Fibroblast of peridontal ligament (primary cell): ENCODE results near the gene FUS.
"Not testable (repeated sequence)": the region's sequence is repeated elsewhere in the genome, so short reads cannot be mapped to it uniquely, and the experiment has no call there.

Experiments used
- DNase-seq: peaks from one replicate; pipeline ENCODE4 v3.0.0-alpha.2; 2010; ENCODE audit errors: extremely low read depth

Gene FUS

DNA sequence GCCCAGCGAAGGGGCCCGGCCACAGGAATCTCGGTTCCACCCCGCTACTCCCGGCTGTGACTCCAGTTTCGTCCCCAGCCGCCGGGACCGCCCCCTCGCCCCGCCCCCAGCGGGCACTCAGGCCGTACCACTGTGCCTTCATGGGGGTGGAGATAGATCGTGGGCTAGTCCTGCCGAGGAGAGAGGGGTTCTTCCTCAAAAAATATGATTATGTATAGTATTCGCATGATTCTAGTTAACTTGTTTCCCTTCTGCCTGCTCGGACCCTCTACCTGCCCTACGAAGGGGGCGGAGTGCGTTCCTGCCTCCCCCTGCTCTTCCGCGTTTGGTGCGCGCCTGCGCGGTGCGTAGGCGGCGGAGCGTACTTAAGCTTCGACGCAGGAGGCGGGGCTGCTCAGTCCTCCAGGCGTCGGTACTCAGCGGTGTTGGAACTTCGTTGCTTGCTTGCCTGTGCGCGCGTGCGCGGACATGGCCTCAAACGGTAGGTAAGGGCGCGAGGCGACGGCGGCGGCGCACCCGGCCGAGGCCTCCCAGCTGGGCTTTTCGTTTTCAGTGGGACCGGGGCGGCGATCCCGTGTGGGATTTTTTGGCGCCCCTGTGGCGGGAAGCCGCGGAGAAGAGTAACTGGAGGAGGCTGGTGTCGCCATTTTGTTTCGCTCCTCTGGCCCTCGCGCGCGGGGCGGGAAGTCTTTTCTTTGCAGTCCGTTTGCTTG lies at the start of gene FUS:
Gene FUS (plus strand): TSS at position 393 of the 713 bp plus-strand sequence. CDS start 76 bp downstream, at position 469.
- DNase-seq = peak; percentile 90

DNA sequence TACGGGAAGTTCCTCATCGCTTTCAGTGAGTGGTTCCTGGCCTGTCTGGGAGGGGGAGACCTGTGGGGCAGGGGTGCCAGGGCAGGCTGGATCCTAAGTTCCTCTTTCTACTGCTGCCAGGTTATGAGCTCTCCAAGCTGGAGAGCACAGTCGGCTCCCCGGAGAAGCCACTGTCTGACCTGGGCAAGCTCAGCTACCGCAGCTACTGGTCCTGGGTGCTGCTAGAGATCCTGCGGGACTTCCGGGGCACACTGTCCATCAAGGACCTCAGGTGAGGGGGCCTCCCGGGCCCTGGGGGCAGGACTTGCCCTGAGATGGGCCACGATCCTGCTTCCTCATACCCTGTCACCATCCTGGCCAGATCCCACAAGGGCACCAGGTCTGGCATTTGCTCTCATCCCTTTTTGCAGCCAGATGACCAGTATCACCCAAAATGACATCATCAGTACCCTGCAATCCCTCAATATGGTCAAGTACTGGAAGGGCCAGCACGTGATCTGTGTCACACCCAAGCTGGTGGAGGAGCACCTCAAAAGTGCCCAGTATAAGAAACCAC lies 49.5 kb upstream of the FUS start:
- DNase-seq = no peak

DNA sequence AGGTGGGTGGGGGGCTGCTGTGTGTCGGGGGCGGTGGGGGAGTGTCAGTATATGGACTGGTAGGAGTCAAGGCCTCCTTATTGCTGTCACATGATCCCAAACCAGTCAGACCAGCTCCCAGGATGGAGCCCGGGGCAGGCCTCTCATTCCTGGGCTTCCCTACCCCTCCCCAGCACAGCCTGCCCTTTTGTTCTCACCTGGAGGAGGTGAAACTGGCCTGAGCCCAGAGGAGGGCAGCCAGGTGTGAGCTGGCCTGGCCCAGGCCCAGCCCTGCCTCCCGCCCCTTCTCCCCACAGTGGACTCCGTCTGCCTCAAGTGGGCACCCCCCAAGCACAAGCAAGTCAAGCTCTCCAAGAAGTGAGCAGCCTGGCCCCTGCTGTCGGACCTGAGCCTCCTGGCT lies 49.0 kb upstream of the FUS start:
- DNase-seq = no peak

DNA sequence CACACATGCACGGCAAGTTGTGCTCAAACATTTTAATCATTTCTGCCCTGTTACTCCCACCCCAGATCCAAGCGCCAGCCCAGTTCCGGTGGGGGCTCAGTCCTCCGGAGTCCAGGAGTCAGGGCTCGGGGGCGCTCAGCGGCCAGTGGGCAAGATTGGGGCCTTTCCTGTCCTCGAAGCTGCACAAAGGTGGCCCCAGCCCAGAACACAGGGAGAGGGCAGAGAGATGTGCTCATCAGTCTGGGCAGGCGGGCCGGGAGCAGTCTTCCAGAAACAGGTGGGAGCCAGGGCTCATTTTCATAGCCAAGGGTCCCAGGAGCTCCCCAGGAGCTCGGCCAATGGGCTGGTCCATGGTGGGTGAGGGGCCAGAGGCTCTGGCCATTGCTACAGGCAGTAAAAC lies 48.5 kb upstream of the FUS start:
- DNase-seq = no peak

DNA sequence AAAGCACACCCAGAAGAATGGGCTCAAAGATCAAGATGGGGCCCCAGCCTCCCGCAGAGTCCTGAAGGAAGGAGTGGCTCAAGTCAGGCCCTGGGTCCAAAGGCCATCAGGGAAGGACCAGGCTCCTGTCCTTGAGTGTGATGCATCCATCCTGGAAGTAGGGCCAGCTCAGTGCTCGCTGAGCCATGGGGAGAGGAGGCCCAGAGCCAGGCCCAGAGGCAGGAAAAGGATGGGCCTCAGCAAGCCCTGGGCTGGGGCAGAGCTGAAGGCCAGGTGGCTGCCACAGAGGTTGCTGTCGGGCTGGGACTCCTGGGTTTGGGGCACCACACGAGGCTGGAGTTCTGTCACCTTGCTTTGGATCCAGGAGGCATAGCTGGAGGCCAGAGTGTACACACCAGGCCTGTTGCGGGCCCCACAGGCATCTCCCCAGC lies 48.1 kb upstream of the FUS start:
- DNase-seq = no peak

DNA sequence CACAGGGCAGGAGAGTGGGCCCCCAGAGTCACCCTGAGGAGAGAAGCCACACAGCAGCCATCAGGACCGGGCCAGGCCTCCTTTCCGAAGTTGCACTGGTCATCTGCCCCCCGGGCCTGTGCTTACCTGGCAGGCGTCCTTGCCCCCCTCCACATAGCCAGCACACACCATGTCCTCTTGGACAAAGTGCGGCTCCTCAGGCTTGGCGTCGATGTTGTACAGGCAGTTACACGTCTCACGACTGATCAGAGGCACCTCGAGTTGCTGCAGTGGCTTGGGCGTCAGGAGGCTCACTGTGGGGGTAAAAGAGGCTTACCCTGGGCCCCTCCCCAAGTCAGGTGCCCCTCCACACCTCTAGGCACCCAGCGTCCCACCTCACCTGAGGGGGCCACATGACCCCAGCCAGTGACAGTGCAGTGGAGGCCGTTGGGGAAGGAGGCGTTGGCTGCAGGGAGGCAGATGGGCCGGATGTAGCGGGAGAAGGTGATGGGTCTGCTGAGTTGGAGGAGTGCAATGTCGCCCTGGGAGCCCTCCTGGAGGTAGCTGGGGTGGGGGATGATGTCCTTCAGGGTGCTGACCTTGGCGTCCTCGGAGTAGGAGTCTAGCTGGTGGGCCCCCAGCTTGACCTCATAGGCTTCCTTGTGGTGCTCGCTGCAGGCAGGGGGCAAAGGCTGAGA lies 47.5 kb upstream of the FUS start:
- DNase-seq = no peak

DNA sequence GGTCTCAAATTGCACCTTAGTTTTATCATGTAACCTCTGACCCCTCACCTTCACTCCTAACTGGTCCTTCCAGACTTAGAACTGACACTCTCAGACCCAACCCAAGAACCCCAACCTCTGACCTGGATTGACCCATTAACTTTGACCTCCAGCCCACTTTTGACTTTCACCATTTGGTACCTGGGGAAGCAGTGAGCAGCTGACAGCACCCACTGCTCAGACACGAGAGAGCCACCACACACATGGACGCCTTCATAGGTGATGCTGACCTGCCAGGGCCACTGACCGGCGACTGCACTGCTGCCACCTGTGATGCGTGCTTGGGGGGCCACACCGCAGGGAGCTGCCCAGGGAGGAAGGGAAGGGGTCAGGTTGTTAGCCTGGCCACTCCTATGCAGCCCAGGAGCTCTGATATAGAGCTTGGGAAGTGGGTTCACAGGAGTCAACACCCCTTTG lies 46.9 kb upstream of the FUS start:
- DNase-seq = no peak

DNA sequence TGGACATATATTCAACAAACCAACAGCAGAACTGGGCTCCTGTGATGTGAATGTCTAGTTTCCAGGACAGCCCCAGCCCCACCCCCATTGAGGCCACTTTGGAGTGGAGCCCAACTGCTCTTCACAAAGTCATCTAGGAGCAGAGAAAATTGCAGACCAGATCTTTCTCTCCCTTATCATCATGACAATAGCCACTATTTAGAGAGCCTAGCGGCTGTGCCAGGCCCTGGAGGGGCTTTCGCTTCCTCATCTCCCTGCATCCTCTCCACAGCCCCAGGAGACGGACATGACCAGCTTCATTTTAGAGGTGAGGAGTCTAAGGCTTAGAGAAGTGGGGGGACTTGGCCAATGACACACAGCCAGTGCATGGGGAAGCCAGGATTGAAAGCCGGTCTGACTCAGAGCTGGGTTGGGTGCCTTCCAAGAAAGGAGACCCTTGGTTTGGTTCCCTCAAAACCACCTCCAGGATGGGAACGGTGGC lies 45.8 kb upstream of the FUS start:
- no peak for DNase-seq

DNA sequence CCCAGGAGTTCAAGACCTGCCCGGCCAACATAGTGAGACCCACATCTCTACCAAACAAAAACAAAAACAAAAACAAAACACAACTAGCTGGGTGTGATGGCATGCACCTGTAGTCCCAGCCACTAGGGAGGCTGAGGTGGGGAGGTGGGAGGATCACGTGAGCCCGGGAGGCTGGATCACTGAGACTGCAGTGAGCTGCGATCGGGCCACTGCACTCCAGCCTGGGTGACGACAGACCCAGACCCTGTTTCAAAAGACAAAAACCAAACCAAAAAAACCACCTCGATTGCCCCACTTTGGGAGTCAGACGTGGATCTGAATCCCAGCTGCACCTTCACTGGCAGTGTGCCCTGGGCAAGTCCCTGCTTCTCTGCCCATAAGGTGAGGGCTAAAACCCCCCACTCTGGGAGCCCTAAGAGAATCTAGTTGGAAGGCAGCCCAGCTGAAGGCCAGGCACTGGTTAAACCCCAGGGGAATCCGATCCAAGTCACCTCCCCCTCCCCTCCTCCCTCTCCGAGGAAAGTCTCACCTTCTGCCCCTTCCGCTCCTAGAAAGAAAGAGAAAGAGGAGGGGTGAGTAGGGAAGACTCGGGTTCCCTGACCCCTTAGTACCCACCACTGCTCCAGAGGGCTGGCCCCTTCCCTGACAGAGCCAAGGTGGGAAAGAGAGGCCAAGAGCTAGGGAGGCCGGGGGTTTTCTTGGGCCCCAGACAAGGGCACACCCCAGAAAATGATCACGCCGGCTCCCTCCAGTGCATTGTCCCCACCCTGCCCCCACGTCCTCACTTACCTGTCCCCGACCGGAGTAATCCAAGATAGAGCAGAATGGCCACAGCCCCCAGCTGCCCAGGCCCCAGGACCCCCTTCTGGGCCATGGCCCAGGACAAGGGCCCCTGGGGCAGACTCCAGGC lies 45.1 kb upstream of the FUS start:
- DNase-seq = no peak

DNA sequence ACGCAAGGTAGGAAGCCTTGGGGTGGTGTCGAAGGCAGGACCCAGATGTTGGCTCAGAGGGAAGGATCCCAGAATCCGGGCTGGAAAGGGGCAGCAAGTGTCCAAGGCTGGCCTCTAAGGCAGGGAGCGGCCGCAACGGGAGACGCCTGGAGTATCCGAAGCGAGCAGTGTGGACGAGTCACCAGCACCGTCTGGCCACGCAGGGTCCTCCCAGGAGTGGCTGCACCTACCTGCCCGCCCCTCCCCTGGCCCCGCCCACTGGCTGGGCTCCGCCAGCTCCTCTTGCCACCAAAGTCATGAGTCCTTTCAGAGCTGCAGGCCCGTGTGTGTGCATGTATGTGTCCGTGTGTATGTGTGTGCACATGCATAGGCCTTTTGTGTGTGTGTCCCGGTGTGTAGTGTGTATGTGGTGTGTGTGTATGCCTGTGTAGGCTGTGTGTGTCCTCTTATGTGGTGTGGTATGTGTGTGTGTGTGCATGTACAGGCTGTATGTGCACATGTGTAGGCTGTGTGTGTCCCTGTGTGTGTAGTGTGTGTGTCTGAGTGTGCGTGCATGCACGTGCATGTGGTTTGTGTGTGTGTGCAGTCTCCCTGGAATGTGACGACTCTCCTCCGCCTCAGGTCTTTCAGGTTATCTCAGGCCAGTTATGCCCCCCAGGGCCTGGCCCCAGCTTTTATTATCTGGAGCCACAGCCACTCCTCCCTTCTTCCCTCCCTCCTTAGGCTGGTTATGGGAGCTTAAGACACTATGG lies 44.2 kb upstream of the FUS start, which contains the start of gene PRSS8:
Gene PRSS8 (minus strand): TSS at position 193 of the 752 bp plus-strand sequence. CDS start 229 bp downstream, outside the sequence.
- DNase-seq = no peak

DNA sequence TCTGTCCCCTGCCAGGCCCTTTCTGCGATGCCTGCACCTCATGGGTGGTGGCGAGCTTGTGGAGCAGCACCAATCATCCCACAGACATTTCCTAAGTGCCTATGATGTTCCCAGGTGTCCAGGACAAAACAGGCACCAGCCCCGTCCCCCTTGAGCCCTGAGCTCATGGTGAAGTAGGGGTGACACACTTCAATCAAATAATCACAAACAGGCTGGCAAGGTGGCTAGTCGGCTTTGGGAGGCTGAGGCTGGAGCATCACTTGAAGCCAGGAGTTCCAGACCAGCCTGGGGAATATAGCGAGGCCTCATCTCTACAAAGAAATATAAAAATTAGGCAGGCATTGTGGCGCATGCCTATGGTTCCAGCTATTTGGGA lies 43.7 kb upstream of the FUS start:
- DNase-seq = no peak

DNA sequence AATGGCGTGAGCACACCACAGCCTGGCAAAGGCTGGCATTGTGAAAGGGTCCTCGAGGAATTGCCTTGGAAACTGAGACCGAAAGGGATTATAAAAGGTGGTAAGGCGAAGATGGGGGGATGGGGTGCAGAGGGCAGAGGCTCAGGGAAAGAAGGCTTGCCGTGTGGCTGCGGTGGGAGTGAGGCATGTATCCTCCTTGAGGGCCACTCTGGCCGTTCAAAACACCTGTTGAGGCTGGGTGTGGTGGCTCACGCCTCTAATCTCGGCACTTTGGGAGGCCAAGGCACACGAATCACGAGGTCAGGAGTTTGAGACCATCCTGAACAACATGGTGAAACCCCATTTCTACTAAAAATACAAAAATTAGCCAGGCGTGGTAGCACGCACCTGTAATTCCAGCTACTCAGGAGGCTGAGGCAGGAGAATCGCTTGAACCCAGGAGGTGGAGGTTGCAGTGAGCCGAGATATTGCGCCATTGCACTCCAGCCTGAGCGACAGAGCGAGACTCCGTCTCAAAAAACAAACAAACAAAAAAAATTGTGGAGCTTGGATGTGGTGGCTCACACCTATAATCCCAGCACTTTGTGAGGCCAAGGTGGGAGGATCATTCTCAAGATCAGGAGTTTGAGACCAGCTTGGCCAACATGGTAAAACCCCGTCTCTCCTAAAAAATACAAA lies 43.0 kb upstream of the FUS start:
- DNase-seq = not testable (repeated sequence)

DNA sequence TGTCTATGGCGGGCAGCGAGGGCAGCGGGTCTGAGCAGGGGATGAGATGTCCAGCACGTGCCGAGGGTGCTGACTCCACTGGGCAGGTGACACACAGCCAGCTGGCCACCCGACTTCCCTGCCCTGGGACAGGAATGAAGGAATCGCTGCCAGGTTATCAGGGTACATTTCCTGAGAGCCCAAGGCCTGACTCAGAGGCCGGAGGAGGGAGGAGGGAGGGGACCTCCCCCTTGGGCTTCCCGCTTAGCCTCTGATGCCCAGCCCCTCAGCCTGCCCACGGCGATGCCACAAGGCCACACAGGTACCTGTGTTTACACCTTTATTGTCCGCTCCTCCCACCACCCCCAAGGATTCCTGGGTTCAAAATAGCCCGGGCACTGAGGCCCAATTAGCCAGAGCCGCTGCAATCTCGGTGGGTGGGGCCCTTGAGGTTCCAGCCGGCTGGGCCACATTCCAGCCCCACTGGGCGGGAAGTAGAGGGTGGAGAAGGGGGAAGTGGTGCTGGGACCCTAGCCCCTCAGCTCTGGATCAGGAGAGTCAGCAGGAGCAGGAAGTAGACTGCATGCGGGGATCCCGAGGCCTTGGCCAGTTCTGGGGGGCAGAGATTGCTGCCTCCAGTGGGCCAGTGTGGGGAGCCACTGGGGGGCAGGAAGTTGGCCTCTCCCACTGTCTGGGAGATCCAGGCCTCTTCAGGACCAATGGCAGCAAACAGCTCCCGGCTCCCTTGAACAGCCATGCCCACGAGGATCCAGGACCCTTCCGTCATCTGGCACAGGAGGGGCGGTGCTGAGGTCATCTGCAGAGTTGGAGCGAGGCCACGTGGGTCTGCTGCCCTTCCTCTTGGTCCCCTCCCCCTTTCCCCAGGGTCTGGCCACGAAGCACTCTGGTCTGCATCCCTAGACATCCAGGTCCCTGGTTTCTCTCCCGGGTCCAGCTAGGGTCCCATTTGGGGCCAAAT lies 41.0 kb upstream of the FUS start:
- no peak for DNase-seq

DNA sequence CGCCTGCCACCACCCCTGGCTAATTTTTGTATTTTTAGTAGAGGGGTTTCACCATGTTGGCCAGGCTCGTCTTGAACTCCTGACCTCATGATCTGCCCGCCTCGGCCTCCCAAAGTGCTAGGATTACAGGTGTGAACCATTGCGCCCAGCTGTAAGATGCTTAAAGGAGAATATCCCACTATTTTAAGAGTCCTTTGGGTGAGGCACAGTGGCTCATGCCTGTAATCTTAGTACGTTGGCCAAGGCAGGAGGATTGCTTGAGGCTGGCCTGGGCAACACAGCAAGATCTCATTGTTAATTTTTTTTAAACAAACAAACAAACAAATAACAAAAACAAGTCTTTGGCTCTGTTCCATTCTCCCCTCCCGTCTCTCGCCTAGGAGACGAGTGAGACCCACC lies 38.9 kb upstream of the FUS start:
- DNase-seq = not testable (repeated sequence)

DNA sequence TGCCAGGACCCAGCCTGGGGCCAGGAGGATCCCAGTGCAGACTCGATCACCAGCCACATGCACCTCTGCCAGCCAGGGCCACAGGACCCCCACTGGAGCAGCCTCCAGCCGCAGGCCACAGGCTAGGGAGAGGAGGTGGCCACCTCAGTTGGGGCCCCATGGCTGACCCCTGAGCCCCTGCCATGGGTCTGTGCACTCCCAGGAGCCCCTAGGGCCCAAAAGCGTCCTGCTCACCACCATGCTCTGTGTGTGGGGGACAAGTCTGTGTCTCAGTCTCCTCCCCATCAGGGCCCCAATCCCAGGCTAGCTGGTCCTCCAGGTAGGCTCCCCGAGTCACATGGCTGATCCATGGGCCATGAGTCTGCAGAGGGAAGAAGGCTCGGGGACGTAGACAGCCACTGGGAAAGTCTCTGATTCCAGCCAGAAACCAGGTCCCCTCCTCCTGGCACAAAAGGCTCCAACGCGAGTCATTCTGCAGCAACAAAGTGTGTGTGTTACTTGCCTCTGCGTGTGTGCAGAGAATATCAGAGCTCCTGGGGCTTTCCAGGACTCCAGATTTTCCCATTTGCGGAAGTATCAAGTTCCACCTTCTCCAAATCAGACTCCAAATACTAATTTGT lies 38.3 kb upstream of the FUS start:
- DNase-seq = no peak

DNA sequence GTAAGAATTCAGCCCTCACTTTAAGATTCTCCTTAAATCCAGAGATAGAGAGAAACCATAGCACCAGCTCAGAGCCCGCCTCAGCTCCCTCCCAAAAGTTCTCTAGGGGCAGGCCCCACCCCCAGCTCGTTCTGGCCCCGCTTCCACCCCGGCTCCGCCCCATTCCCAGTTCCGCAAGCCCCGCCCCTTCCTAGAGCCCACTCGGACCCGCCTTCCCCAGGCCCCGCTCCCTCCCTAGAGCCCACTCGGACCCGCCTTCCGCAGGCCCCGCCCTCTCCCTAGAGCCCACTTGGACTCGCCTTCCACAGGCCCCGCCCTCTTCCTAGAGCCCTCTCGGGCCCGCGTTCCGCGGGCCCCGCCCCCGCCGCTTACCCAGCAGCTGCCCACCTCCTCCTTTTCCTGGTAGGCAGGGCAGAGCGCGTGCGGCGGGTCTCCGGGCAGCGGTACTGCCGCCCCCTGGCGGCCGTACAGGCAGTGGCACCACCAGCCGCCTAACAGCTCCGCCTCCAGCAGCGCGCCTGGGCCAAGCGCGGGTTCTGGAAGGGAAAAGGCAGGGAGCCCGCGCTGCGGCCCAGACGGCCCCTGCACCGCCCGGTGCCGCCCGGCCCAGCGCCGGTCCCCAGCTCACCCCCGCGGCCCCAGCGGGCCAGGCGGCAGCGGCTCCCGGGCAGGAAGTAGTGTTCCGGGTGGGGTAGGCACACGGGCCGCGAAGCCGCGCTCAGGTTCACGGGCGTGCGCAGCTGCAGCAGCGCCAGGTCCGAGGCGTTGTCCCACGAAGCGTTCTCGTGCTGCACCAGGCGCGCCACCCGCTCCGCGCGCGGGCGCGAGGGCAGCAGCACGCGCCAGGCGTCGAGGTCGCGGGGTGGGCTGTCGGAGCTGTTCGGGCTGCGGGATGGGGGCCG lies 37.6 kb upstream of the FUS start:
- peak; percentile 98 for DNase-seq

DNA sequence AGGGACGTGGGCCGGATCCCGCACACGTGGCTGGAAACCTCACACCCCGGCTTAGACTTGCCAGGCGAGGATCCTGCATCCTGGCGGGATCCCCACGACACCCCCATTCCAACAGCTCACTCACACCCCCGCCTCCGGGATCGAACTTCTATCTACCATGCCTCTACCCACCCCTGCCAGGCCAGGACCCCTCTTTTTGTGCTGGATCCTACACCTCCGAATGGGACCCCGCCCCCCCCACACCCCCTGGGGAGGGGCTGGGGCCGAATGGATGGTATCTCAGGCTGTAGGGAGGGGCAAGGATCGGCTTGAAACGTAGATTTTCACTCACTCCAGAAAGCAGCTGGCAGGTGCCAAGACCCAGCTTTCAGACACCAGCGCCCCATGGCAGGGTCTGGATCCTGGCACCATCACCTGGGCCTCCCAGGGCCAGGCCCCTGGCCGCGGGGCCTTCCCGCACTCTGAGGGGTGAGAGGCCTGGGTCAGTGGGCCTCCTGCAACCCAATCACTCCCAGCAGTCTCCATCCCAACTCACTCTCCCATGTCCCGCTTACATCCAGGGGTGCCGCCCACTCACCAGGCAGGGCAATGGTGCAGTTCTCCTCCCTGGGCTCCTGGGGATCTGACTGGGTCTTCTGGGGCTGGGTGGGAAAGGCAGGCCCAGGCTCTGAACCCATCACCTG lies 36.8 kb upstream of the FUS start:
- DNase-seq = no peak
